ENCODE data around the gene ABHD18.

ABHD18 gene

GRCh38 chr4:127965062-127965802, at the start of gene ABHD18, which contains the start of gene MFSD8 (continued):
- TF ChIP-seq ZNF133 (tag by site-specific recombination; IDR thresholded peaks at IDR 0.05) (no peak), ZNF792 (tag by site-specific recombination; IDR thresholded peaks at IDR 0.05) (no peak), ZNF37A (tag by site-specific recombination; IDR thresholded peaks at IDR 0.05) (no peak), ZNF629 (tag by site-specific recombination; IDR thresholded peaks at IDR 0.05) (peak; percentile 33; the same call in 1 of the 2 replicates), ZNF394 (tag by site-specific recombination; IDR thresholded peaks at IDR 0.05; ENCODE audit: borderline replicate concordance) (no peak), BCL11A (tag by site-specific recombination; IDR thresholded peaks at IDR 0.05; ENCODE audit: low read depth) (peak; percentile 91; the same call in 1 of the 2 replicates), ZNF114 (tag by site-specific recombination; IDR thresholded peaks at IDR 0.05) (no peak), ZNF830 (tag by site-specific recombination; IDR thresholded peaks at IDR 0.05; ENCODE audit: low read depth) (no peak), ZNF704 (tag by site-specific recombination; IDR thresholded peaks at IDR 0.05) (no peak), ZNF76 (tag by site-specific recombination; IDR thresholded peaks at IDR 0.05; ENCODE audit: borderline replicate concordance, low read depth) (no peak; the same call in 1 of the 2 replicates), MEIS1 (CRISPR knock-in tag; IDR thresholded peaks at IDR 0.05; ENCODE audit: borderline replicate concordance) (no peak), SP2 (tag by site-specific recombination; IDR thresholded peaks at IDR 0.05) (peak; percentile 94), ZNF561 (tag by site-specific recombination; IDR thresholded peaks at IDR 0.05; ENCODE audit: borderline replicate concordance) (no peak; the same call in 1 of the 2 replicates), ZNF18 (tag by site-specific recombination; IDR thresholded peaks at IDR 0.05) (no peak; the same call in 1 of the 2 replicates), GLIS2 (tag by site-specific recombination; IDR thresholded peaks at IDR 0.05) (peak; percentile 75; the same call in 1 of the 2 replicates), ZNF341 (tag by site-specific recombination; IDR thresholded peaks at IDR 0.05; ENCODE audit: low read depth) (peak; percentile 88), KLF8 (tag by site-specific recombination; IDR thresholded peaks at IDR 0.05) (peak; percentile 84), ZNF221 (tag by site-specific recombination; IDR thresholded peaks at IDR 0.05; ENCODE audit: borderline replicate concordance) (no peak), HOXA7 (CRISPR knock-in tag; IDR thresholded peaks at IDR 0.05; ENCODE audit: borderline replicate concordance) (no peak), ZFHX2 (tag by site-specific recombination; conservative IDR thresholded peaks at IDR 0.05) (peak; percentile 68), ZNF660 (tag by site-specific recombination; IDR thresholded peaks at IDR 0.05) (peak; percentile 46), ZBTB20 (tag by site-specific recombination; IDR thresholded peaks at IDR 0.05) (peak; percentile 21; the same call in 1 of the 2 replicates), YY1 (tag by site-specific recombination; IDR thresholded peaks at IDR 0.05) (no peak; the same call in 1 of the 2 replicates), KLF1 (tag by site-specific recombination; IDR thresholded peaks at IDR 0.05) (peak; percentile 78)
- TF ChIP-seq, protein P1, sequence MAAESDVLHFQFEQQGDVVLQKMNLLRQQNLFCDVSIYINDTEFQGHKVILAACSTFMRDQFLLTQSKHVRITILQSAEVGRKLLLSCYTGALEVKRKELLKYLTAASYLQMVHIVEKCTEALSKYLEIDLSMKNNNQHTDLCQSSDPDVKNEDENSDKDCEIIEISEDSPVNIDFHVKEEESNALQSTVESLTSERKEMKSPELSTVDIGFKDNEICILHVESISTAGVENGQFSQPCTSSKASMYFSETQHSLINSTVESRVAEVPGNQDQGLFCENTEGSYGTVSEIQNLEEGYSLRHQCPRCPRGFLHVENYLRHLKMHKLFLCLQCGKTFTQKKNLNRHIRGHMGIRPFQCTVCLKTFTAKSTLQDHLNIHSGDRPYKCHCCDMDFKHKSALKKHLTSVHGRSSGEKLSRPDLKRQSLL (tag by site-specific recombination; IDR thresholded peaks at IDR 0.05), result peak; percentile 42; the same call in 1 of the 2 replicates
- TF ChIP-seq, protein P2, sequence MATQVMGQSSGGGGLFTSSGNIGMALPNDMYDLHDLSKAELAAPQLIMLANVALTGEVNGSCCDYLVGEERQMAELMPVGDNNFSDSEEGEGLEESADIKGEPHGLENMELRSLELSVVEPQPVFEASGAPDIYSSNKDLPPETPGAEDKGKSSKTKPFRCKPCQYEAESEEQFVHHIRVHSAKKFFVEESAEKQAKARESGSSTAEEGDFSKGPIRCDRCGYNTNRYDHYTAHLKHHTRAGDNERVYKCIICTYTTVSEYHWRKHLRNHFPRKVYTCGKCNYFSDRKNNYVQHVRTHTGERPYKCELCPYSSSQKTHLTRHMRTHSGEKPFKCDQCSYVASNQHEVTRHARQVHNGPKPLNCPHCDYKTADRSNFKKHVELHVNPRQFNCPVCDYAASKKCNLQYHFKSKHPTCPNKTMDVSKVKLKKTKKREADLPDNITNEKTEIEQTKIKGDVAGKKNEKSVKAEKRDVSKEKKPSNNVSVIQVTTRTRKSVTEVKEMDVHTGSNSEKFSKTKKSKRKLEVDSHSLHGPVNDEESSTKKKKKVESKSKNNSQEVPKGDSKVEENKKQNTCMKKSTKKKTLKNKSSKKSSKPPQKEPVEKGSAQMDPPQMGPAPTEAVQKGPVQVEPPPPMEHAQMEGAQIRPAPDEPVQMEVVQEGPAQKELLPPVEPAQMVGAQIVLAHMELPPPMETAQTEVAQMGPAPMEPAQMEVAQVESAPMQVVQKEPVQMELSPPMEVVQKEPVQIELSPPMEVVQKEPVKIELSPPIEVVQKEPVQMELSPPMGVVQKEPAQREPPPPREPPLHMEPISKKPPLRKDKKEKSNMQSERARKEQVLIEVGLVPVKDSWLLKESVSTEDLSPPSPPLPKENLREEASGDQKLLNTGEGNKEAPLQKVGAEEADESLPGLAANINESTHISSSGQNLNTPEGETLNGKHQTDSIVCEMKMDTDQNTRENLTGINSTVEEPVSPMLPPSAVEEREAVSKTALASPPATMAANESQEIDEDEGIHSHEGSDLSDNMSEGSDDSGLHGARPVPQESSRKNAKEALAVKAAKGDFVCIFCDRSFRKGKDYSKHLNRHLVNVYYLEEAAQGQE (tag by site-specific recombination; IDR thresholded peaks at IDR 0.05), result peak; percentile 19; the same call in 1 of the 2 replicates
- TF ChIP-seq, protein P3, sequence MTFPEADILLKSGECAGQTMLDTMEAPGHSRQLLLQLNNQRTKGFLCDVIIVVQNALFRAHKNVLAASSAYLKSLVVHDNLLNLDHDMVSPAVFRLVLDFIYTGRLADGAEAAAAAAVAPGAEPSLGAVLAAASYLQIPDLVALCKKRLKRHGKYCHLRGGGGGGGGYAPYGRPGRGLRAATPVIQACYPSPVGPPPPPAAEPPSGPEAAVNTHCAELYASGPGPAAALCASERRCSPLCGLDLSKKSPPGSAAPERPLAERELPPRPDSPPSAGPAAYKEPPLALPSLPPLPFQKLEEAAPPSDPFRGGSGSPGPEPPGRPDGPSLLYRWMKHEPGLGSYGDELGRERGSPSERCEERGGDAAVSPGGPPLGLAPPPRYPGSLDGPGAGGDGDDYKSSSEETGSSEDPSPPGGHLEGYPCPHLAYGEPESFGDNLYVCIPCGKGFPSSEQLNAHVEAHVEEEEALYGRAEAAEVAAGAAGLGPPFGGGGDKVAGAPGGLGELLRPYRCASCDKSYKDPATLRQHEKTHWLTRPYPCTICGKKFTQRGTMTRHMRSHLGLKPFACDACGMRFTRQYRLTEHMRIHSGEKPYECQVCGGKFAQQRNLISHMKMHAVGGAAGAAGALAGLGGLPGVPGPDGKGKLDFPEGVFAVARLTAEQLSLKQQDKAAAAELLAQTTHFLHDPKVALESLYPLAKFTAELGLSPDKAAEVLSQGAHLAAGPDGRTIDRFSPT (tag by site-specific recombination; IDR thresholded peaks at IDR 0.05), result peak; percentile 97
- TF ChIP-seq, protein P4, sequence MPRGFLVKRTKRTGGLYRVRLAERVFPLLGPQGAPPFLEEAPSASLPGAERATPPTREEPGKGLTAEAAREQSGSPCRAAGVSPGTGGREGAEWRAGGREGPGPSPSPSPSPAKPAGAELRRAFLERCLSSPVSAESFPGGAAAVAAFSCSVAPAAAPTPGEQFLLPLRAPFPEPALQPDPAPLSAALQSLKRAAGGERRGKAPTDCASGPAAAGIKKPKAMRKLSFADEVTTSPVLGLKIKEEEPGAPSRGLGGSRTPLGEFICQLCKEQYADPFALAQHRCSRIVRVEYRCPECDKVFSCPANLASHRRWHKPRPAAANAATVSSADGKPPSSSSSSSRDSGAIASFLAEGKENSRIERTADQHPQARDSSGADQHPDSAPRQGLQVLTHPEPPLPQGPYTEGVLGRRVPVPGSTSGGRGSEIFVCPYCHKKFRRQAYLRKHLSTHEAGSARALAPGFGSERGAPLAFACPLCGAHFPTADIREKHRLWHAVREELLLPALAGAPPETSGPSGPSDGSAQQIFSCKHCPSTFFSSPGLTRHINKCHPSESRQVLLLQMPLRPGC (tag by site-specific recombination; IDR thresholded peaks at IDR 0.05), result 0 out of 2 replicates have a peak, but pooled peaks have one; percentile 16

All from HEK293 (cell line).